Activated T-cell treated with anti-CD3 and anti-CD28 coated beads, Interleukin-2, amount 50 U/mL, for 72 hours (primary cell): ENCODE results near the gene CSTF3. TPM values are rescaled to one million over a fixed set of nuclear protein-coding genes. Genes with fewer than 3 reads are reported as not detected.
"Not testable (repeated sequence)": the region's sequence is repeated elsewhere in the genome, so short reads cannot be mapped to it uniquely, and the experiment has no call there.

Experiments used
- ATAC-seq, 2 donors: fragments of 150-1000 bp; cut with Tn5 transposase; replicated peaks in 1 of 2; 2 replicates each; pipeline ENCODE4 v1.10.0; 2021; ENCODE audit warnings: moderate library complexity in 2 of 2, mild to moderate bottlenecking in 1 of 2
- DNase-seq, 2 donors: peaks; one replicate each; pipeline ENCODE4 v3.0.0; 2021 to 2022; ENCODE audit warnings: mixed read lengths in 1 of 2
- H3K27ac Mint-ChIP-seq: one replicate; pipeline ENCODE4 v1.8.0; 2022; ENCODE audit warnings: mild to moderate bottlenecking, moderate library complexity, mixed read lengths
- H3K27me3 Mint-ChIP-seq: one replicate; pipeline ENCODE4 v1.8.0; 2022; ENCODE audit warnings: low read depth, mixed read lengths
- H3K36me3 Mint-ChIP-seq, 2 donors: one replicate each; pipeline ENCODE4 v1.8.0; 2022; ENCODE audit warnings: mixed read lengths in 2 of 2, mild to moderate bottlenecking in 1 of 2; ENCODE audit not compliant: insufficient read depth in 2 of 2
- H3K4me1 Mint-ChIP-seq: one replicate; pipeline ENCODE4 v1.8.0; 2022; ENCODE audit warnings: low read depth, mixed read lengths
- H3K4me3 Mint-ChIP-seq, 2 donors: one replicate each; pipeline ENCODE4 v1.8.0; 2022; ENCODE audit warnings: mild to moderate bottlenecking in 2 of 2, mixed read lengths in 2 of 2, moderate library complexity in 2 of 2
- H3K9me3 Mint-ChIP-seq, 2 donors: one replicate each; pipeline ENCODE4 v1.8.0; 2022; ENCODE audit warnings: mixed read lengths in 2 of 2
- total RNA-seq, 2 donors: library from RNA; stranded (reverse); gene quantifications; one replicate each; pipeline ENCODE4 v1.2.3, GENCODE V29; 2022

The CSTF3 gene
- total RNA-seq, 2 donors from 2014 or later = 29.9 to 32.8 TPM

DNA sequence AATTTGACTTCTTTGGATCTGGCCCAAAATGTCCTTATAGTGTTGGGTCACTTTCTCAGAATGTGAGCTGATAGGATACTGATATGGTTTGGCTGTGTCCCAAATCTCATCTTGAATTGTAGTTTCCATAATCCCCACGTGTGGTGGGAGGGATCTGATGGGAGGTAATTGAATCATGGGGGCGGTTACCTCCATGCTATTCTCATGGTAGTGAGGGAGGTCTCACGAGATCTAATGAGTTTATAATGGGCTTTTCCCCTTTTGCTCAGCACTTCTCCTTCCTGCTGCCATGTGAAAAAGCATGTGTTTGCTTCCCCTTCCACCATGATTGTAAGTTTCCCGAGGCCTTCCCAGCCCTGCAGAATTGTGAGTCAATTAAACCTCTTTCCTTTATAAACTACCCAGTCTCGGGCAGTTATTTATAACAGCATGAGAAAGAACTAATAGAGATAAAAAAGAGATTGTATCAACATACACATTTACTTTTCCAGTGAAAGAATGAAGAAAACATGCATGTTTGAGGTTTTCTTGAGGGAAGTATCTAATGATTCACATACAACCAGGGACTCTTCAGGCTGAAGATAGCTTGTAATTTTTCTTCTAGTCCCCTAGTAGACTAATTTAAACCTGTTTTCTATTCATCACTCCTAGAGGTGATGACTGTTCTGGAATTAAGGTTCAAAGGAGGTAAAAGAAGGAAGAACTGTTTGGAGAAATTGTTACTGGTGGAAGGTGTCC lies 17.3 kb upstream of the CSTF3 start:
- H3K4me3 Mint-ChIP-seq = peak overlapping the region in 1 of 2 donors; percentile 3
- no peaks in the 10 kb centered on the region for H3K36me3 Mint-ChIP-seq
- DNase-seq (no peak), ATAC-seq (no peak)
- no peak overlapping the region for H3K27ac Mint-ChIP-seq
- H3K27me3 Mint-ChIP-seq = no peaks in the 10 kb centered on the region
- H3K4me1 Mint-ChIP-seq = peaks cover 13% of the 10 kb centered on the region
- no peaks in the 10 kb centered on the region for H3K9me3 Mint-ChIP-seq

DNA sequence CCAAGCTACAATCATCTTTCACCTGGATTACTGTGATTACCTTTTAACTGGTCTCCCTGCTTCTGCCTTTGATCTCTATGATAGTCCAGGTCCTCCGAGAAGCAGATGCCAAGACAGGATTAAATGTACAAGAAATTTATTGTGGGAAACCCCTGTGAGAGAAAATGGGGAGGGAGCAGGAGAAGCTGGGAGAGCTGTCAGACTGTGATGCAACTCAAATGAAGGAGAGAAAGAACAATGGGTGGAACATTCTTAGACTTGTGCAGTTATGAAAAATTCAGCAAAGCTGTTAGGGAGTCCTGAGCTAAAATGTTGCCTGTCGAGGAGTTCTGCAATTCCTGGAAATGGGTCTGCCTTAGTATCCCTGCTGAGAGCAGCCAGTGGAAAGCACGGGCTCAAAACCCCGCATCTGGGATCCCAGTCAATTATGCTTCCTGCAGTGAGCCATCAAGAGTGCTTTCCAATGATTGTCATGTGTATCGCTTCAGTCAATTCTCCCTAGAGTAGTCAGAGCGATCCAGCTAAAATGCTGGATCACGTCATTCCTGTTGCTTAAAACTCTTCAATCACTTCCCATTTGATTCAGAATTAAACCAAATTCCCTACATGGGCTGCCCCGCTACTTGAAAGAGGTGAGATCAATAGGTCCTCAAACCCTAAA lies 16.5 kb upstream of the CSTF3 start:
- Mint-ChIP-seq H3K27me3 (no peaks in the 10 kb centered on the region), H3K4me1 (peaks cover 13% of the 10 kb centered on the region), H3K9me3 (no peaks in the 10 kb centered on the region), H3K27ac (no peak overlapping the region), H3K4me3 (no peak overlapping the region), H3K36me3 (no peaks in the 10 kb centered on the region)
- ATAC-seq = no peak
- DNase-seq = no peak

- not testable (repeated sequence) for ATAC-seq, DNase-seq, H3K27ac Mint-ChIP-seq, H3K27me3 Mint-ChIP-seq, H3K9me3 Mint-ChIP-seq, H3K36me3 Mint-ChIP-seq, H3K4me3 Mint-ChIP-seq
- H3K4me1 Mint-ChIP-seq = peaks cover 13% of the 10 kb centered on the region
Observed at GRCh38 chr11:33176760-33177159, 15.5 kb upstream of the CSTF3 start.

- Mint-ChIP-seq H3K27ac (no peak overlapping the region), H3K9me3 (no peaks in the 10 kb centered on the region), H3K36me3 (no peaks in the 10 kb centered on the region), H3K27me3 (no peaks in the 10 kb centered on the region), H3K4me3 (no peak overlapping the region), H3K4me1 (no peaks in the 10 kb centered on the region)
- DNase-seq = no peak
- ATAC-seq = no peak
Observed at GRCh38 chr11:33172996-33173395, 11.7 kb upstream of the CSTF3 start.

- no peak overlapping the region for H3K4me3 Mint-ChIP-seq
- no peak for ATAC-seq
- H3K4me1 Mint-ChIP-seq = no peaks in the 10 kb centered on the region
- H3K27me3 Mint-ChIP-seq = no peaks in the 10 kb centered on the region
- no peaks in the 10 kb centered on the region for H3K9me3 Mint-ChIP-seq
- DNase-seq = no peak
- H3K27ac Mint-ChIP-seq = no peak overlapping the region
- H3K36me3 Mint-ChIP-seq = no peaks in the 10 kb centered on the region
Observed at GRCh38 chr11:33172345-33172744, 11.1 kb upstream of the CSTF3 start.

DNA sequence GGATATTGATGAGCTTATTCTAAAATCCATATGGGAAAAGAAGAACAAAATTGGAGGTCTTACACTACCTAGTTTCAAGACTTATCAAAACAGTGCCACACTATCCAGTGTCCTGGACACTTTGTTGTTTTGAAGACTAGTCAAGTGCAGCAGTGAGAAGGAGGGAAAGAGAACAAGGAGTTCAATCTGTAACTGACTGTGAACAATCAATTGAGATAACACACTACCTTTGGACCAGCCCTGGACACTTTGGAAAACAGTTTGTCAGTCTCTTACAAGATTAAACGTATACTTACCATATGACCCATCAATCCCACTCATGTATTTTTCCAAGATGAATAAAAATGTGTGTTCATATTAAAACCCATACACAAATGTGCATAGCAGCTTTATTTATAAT lies 10.0 kb upstream of the CSTF3 start:
- Mint-ChIP-seq H3K4me3 (no peak overlapping the region), H3K27ac (no peak overlapping the region), H3K4me1 (no peaks in the 10 kb centered on the region), H3K36me3 (no peaks in the 10 kb centered on the region), H3K9me3 (no peaks in the 10 kb centered on the region), H3K27me3 (no peaks in the 10 kb centered on the region)
- DNase-seq (no peak), ATAC-seq (no peak)

- Mint-ChIP-seq H3K27ac (no peak overlapping the region), H3K27me3 (no peaks in the 10 kb centered on the region), H3K4me1 (no peaks in the 10 kb centered on the region), H3K9me3 (no peaks in the 10 kb centered on the region), H3K36me3 (no peaks in the 10 kb centered on the region), H3K4me3 (no peak overlapping the region)
- DNase-seq (no peak), ATAC-seq (no peak)
Observed at GRCh38 chr11:33168709-33169200, 7.5 kb upstream of the CSTF3 start.

GRCh38 chr11:33162831-33163230 lies 1.6 kb upstream of the CSTF3 start:
- Mint-ChIP-seq H3K27ac (no peak overlapping the region), H3K4me1 (peaks cover 42% of the 10 kb centered on the region), H3K9me3 (no peaks in the 10 kb centered on the region), H3K4me3 (peak overlapping the region; percentile 56 to 74), H3K27me3 (no peaks in the 10 kb centered on the region), H3K36me3 (peaks cover 7 to 14% of the 10 kb centered on the region in 2 donors)
- no peak for DNase-seq
- ATAC-seq = no peak

GRCh38 chr11:33160587-33160986 lies 693 bp downstream of the CSTF3 start:
- Mint-ChIP-seq H3K36me3 (peaks cover 9 to 18% of the 10 kb centered on the region in 2 donors), H3K4me1 (peaks cover 57% of the 10 kb centered on the region), H3K4me3 (peak overlapping the region; percentile 97 to 98), H3K27ac (peak overlapping the region; percentile 99), H3K9me3 (no peaks in the 10 kb centered on the region), H3K27me3 (no peaks in the 10 kb centered on the region)
- DNase-seq (no peak), ATAC-seq (no peak)

- ATAC-seq = no peak
- H3K27me3 Mint-ChIP-seq = no peaks in the 10 kb centered on the region
- H3K4me1 Mint-ChIP-seq = peaks cover 61% of the 10 kb centered on the region
Observed at GRCh38 chr11:33160136-33160535, 1.1 kb downstream of the CSTF3 start.

GRCh38 chr11:33159378-33159867 lies 1.9 kb downstream of the CSTF3 start:
- not testable (repeated sequence) for DNase-seq, H3K27me3 Mint-ChIP-seq, ATAC-seq, H3K9me3 Mint-ChIP-seq
- peak overlapping the region; percentile 97 to 98 for H3K4me3 Mint-ChIP-seq
- peak overlapping the region; percentile 99 for H3K27ac Mint-ChIP-seq
- peaks cover 61% of the 10 kb centered on the region for H3K4me1 Mint-ChIP-seq
- peaks cover 10 to 25% of the 10 kb centered on the region in 2 donors for H3K36me3 Mint-ChIP-seq

More at GRCh38 chr11:33160136-33160535, 1.1 kb downstream of the CSTF3 start:
- DNase-seq = no peak
- Mint-ChIP-seq H3K36me3 (peaks cover 10 to 21% of the 10 kb centered on the region in 2 donors), H3K27ac (peak overlapping the region; percentile 99), H3K4me3 (peak overlapping the region; percentile 97 to 98), H3K9me3 (no peaks in the 10 kb centered on the region)

DNA sequence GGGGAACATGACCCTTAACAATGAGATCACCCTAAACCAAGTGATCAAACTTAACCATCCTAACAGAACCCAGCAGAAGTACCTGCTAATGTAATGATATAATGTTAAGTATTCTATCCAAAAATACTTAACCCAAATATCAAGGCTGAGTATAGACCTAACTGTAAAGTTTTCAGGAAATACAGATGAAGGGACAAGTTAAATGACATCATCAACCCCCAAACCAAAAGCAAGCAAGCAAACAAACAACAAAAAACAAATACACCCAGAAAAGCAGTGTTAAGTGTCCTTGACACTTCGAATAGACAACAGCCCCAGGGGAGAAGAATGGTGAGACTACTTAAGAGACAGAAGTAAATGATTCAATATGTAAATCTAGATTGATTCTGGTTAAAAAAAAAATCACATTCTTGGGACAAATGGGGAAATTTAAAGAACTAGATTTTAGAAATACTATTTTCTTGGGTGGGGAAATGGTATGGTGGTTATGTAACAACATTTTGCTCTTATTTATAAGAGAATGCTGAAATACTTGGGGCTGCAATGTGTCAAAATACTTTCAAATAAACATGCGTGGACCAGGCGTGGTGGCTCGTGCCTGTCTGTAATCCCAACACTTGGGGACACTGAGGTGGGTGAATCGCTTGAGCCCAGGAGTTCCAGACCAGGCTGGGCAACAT lies 2.5 kb downstream of the CSTF3 start:
- Mint-ChIP-seq H3K36me3 (peaks cover 10 to 25% of the 10 kb centered on the region in 2 donors), H3K9me3 (no peaks in the 10 kb centered on the region), H3K4me3 (peak overlapping the region; percentile 81 to 98), H3K27ac (peak overlapping the region; percentile 31), H3K27me3 (no peaks in the 10 kb centered on the region), H3K4me1 (peaks cover 61% of the 10 kb centered on the region)
- no peak for DNase-seq
- ATAC-seq = no peak
